Heart left ventricle (tissue), 16 donors: ENCODE measurements around the gene TTF2. TPM values are rescaled to one million over a fixed set of nuclear protein-coding genes. Genes with fewer than 3 reads are reported as not detected.
"Not testable (repeated sequence)": the region's sequence is repeated elsewhere in the genome, so short reads cannot be mapped to it uniquely, and the experiment has no call there.

Experiments
- ATAC-seq, 4 donors: fragments of 200-7000 bp; cut with Tn5 transposase; one replicate each; pipeline ENCODE4 v1.9.1; 2020 to 2022; ENCODE audit warnings: moderate library complexity in 4 of 4, mild to moderate bottlenecking in 3 of 4, moderate number of reproducible peaks in 1 of 4
- DNase-seq, 5 donors: peaks; one replicate each; pipeline ENCODE4 v3.0.0-alpha.2; 2020
- H3K27ac ChIP-seq, 12 donors: fragments of 200-600 bp; sonication (generic) in 4 of 12; one replicate each; pipeline versions ENCODE4 v1.5.0 to v1.8.0; 2016 to 2022; ENCODE audit warnings: mild to moderate bottlenecking in 2 of 12
- H3K27me3 ChIP-seq, 9 donors: fragments of 200-600 bp; sonication (generic) in 2 of 9; one replicate each; pipeline versions ENCODE4 v1.5.1 to v1.8.0; 2016 to 2022; ENCODE audit warnings: mild to moderate bottlenecking in 3 of 9
- H3K36me3 ChIP-seq, 9 donors: fragments of 200-600 bp; sonication (generic) in 2 of 9; one replicate each; pipeline versions ENCODE4 v1.5.0 to v1.8.0; 2018 to 2022; ENCODE audit warnings: mild to moderate bottlenecking in 2 of 9
- H3K4me1 ChIP-seq, 12 donors: fragments of 200-600 bp; sonication (generic) in 4 of 12; one replicate each; pipeline versions ENCODE4 v1.5.0 to v1.8.0; 2016 to 2022; ENCODE audit warnings: mild to moderate bottlenecking in 3 of 12
- H3K4me3 ChIP-seq, 12 donors: fragments of 200-600 bp; sonication (generic) in 4 of 12; one replicate each; pipeline versions ENCODE4 v1.5.0 to v1.8.0; 2017 to 2022; ENCODE audit warnings: mild to moderate bottlenecking in 9 of 12, moderate library complexity in 4 of 12
- H3K9me3 ChIP-seq, 12 donors: fragments of 200-600 bp; sonication (generic) in 4 of 12; one replicate each; pipeline versions ENCODE4 v1.5.0 to v1.8.0; 2016 to 2022; ENCODE audit warnings: mild to moderate bottlenecking in 1 of 12
- POLR2A ChIP-seq, 2 donors: fragments of 450-650 bp; IDR thresholded peaks; one replicate each; pipeline ENCODE4 v1.6.1; 2017; ENCODE audit warnings: antibody characterized with exemption in 2 of 2, mild to moderate bottlenecking in 2 of 2, moderate library complexity in 2 of 2
- WGBS, 4 donors: extraction: QIAGEN DNeasy Blood & Tissue Kit in 2 of 4; methylation state at CpG; one replicate each; pipeline versions ENCODE4 v1.1.5 to v1.1.7; 2013 to 2018; 5-methylcytosine and 5-hydroxymethylcytosine counted together
- intact Hi-C, 10 donors: fragments of 100-400 bp; cut with DNase I; formaldehyde crosslinking; loops; one replicate each; pipeline versions ENCODE4 v1.11.1 to v1.14.2; 2022
- microRNA counts, 2 donors: library from miRNA; unstranded; fragments of <30 nt; microRNA quantifications; one replicate each; lab custom pipeline; 2016
- microRNA-seq, 4 donors: library from miRNA; unstranded; fragments of <30 nt; microRNA quantifications; one replicate each; pipeline versions ENCODE4 to v1.2.0, GENCODE V29; 2017 to 2020
- polyA plus RNA-seq, 2 donors: library from polyadenylated mRNA; stranded (reverse); fragments of 200-250 nt; gene quantifications; one replicate each; pipeline ENCODE4 v1.2.3, GENCODE V29; 2013
- total RNA-seq, 9 donors: library from RNA; depleted of rRNA in 2 of 9; stranded (reverse); fragments of >200 nt in 2 of 9; fragmentation: NEBNext Ultra II Directional in 3 of 9; extraction: Animal tissue kit (Norgen Biotek cat#: 25700) in 3 of 9; gene quantifications; one replicate each; pipeline versions ENCODE4 v1.1.0 to v1.2.4, GENCODE V29; 2016 to 2023
- TF ChIP-seq, protein P1 (sequence below), 12 donors: fragments of 200-600 bp; sonication (generic) in 4 of 12; IDR thresholded peaks; one replicate each; pipeline versions ENCODE4 v1.5.0 to v1.8.0; 2018 to 2022; ENCODE audit warnings: antibody characterized with exemption in 12 of 12, mild to moderate bottlenecking in 5 of 12
- donor health status: ischemic (EF 13 %, LVEDD 7.1; RV severe dilation, severe dysfunction).
- donor health status: healthy with polysubstance abuse.
- donor health status: DM: no; HTN: yes; CAD: no.
- donor health status: DM: no; HTN: no; CAD: no.
- donor health status: ischemic (EF 25% LVEDD 6.9; RV normal size, moderate dysfunction).
- donor health status: ischemic (EF 25% LVEDD 5.7; RV mildly dilated, moderate dysfunction).
- donor health status: healthy.
- donor health status: DM: yes; HTN: yes; CAD: no.
- donor health status: ischemic (EF 35%, LVEDD 5.7; RV mildly dilated, moderate dysfunction).
- donor health status: nonischemic (EF 11% LVEDD 7.7; RV severe dilation, severe dysfunction).
- donor health status: DM: yes; HTN: yes; CAD: no.
- donor health status: PGD.
- donor health status: ischemic (EF 29% LVEDD 5.4; RV normal size, mild dysfunction).
- donor health status: nonischemic (EF 23%, LVEDD 6.1; RV moderate dilation, normal function).

TTF2 gene
- total and polyA plus RNA-seq, 11 donors = 1.2 to 20.7 (median 7.7) TPM

DNA sequence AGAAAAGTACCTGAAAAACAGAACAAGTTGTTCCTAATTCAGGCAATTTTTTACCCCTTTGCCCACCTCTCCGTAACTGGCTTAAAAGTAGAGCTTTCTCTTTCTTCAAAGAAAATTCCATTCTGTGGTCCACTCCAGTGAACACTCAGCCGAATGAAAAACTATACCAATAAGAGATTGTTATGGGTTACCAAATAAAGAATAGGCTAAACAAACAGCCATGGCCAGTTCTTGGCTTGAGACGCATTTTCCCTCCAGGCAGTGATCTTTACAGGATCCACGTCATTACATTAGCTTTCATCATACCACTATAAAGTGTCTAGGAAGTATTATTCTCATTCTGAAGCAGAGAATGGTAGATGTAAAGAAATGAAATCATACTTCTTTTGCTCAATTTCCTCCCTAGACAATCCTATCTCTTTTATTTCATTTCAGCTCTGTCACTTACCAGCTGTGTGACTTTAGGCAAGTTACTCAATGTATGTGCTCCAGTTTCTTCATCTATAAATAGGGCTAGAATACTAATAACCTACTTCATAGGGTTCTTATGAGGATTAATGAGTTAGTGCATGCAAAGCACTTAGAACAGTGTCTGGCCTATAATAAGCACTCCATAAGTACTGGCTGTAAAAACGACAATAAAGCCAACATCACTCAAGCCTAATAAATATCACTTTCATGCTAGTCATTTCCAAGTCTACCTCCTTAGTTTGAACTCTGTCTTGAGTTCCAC lies 87.9 kb downstream of the TTF2 start:
- no peaks in the 10 kb centered on the region for H3K9me3 ChIP-seq
- no peaks in the 10 kb centered on the region for H3K36me3 ChIP-seq
- WGBS, 4 donors = 56 to 84% (median 78%) methylated on average over 5 of the region's 5 CpGs
- no peak overlapping the region for H3K27ac ChIP-seq
- H3K4me1 ChIP-seq = peaks cover 0 to 17% (median 0%) of the 10 kb centered on the region in 12 donors
- DNase-seq (no peak), ATAC-seq (no peak)
- TF ChIP-seq, protein P1, sequence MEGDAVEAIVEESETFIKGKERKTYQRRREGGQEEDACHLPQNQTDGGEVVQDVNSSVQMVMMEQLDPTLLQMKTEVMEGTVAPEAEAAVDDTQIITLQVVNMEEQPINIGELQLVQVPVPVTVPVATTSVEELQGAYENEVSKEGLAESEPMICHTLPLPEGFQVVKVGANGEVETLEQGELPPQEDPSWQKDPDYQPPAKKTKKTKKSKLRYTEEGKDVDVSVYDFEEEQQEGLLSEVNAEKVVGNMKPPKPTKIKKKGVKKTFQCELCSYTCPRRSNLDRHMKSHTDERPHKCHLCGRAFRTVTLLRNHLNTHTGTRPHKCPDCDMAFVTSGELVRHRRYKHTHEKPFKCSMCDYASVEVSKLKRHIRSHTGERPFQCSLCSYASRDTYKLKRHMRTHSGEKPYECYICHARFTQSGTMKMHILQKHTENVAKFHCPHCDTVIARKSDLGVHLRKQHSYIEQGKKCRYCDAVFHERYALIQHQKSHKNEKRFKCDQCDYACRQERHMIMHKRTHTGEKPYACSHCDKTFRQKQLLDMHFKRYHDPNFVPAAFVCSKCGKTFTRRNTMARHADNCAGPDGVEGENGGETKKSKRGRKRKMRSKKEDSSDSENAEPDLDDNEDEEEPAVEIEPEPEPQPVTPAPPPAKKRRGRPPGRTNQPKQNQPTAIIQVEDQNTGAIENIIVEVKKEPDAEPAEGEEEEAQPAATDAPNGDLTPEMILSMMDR (IDR thresholded peaks at IDR 0.05) = no peak
- no peak for TF ChIP-seq POLR2A (IDR thresholded peaks at IDR 0.05)
- H3K4me3 ChIP-seq = peak overlapping the region in 4 of 12 donors; percentile 34 to 43 (median 40)
- intact Hi-C loops = no loop called here
- H3K27me3 ChIP-seq = no peaks in the 10 kb centered on the region

GRCh38 chr1:117150316-117150715 lies 90.2 kb downstream of the TTF2 start:
- 80 to 89% (median 85%) methylated on average over 2 of the region's 2 CpGs for WGBS, 4 donors
- DNase-seq (no peak), ATAC-seq (no peak)
- Histone ChIP-seq H3K27me3 (no peaks in the 10 kb centered on the region), H3K4me3 (no peak overlapping the region), H3K27ac (no peak overlapping the region), H3K9me3 (no peaks in the 10 kb centered on the region), H3K36me3 (no peaks in the 10 kb centered on the region), H3K4me1 (peaks cover 0 to 17% (median 0%) of the 10 kb centered on the region in 12 donors)
- intact Hi-C loops = no loop called here
- TF ChIP-seq POLR2A (IDR thresholded peaks at IDR 0.05) = no peak
- TF ChIP-seq, protein P1 (IDR thresholded peaks at IDR 0.05) = no peak

GRCh38 chr1:117151305-117151704 lies 91.2 kb downstream of the TTF2 start:
- intact Hi-C loops, ATAC-seq, H3K36me3 ChIP-seq, H3K27ac ChIP-seq, H3K9me3 ChIP-seq, H3K4me3 ChIP-seq, H3K27me3 ChIP-seq, DNase-seq: not testable (repeated sequence)
- H3K4me1 ChIP-seq = peaks cover 0 to 16% (median 0%) of the 10 kb centered on the region in 12 donors
- 88 to 93% (median 92%) methylated on average over 5 of the region's 5 CpGs for WGBS, 4 donors

MicroRNAs within 50 kb of the gene (microRNA counts, 767-probe panel; counts per million panel counts)
- 886 to 908 counts per million in 2 donors for microRNA hsa-miR-942 (lab: Ali Mortazavi, UCI)

Small RNA genes within 50 kb of the gene (microRNA-seq; reads per million reads assigned to microRNA genes)
- gene MIR942 = 6.2 to 11.0 (median 7.9) reads per million in 4 donors

Other genes with a start within 250 kb of the TTF2 start
- gene PTGFRN, start 150.4 kb upstream of the TTF2 start, total RNA-seq = 100 to 1,000 TPM in 5 of 9 donors, 10 to 100 TPM in 4; 59.3 to 231 (median 137) TPM
- 10 to 100 TPM; 21.5 to 65.6 TPM for gene PTGFRN, start 150.4 kb upstream of the TTF2 start, polyA plus RNA-seq
- 1 to 10 TPM in 5 of 9 donors, under 1 TPM in 4; 0.54 to 2.5 (median 1.0) TPM for gene CD101, start 58.6 kb upstream of the TTF2 start, total RNA-seq
- gene CD101, start 58.6 kb upstream of the TTF2 start, polyA plus RNA-seq = under 1 TPM; 0.38 to 0.72 TPM
- 10 to 100 TPM in 5 of 9 donors, 1 to 10 TPM in 4; 6.9 to 22.2 (median 12.7) TPM for gene TRIM45, start 61.4 kb downstream of the TTF2 start, total RNA-seq
- gene TRIM45, start 61.4 kb downstream of the TTF2 start, polyA plus RNA-seq = 1 to 10 TPM; 1.4 to 7.6 TPM
- gene VTCN1, start 150.6 kb downstream of the TTF2 start, total RNA-seq = under 1 TPM in 2 of 9 donors, not detected in 7; 0.09 to 0.16 TPM
- gene VTCN1, start 150.6 kb downstream of the TTF2 start, polyA plus RNA-seq = not detected